Measurements from ENCODE around the gene COPG1. TPM values are rescaled to one million over a fixed set of nuclear protein-coding genes. Genes with fewer than 3 reads are reported as not detected.

COPG1 gene
- total and polyA plus RNA-seq, 2 of the 13 experiments (the other 11 are each of a cell fraction or from before 2014, with no cell fraction given): 98.6 to 166 TPM

DNA sequence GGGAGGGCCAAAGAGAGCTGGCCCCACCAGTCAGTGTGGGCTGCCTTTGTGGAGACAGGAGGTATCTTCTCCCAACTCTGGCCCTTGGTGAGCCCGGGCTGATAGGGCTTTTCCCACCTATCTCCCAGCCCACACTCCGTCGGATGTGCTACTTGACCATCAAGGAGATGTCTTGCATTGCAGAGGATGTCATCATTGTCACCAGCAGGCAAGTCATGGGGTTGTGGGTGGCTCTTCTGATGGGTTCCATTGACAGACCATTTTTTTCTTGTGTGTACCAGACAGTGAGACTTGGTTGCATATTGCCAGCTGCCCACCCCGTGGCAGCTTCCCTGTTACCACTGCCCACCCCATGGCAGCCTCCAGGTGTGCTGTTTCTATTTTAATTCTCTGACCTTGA is 3.3 kb downstream of the COPG1 start (continued):
- TF ChIP-seq SKI (IDR thresholded peaks at IDR 0.05; ENCODE audit: partially characterized antibody) (no peak), ZSCAN22 (CRISPR knock-in tag; IDR thresholded peaks at IDR 0.05) (no peak), RBM39 (IDR thresholded peaks at IDR 0.05; ENCODE audit: low read depth, low read length, poor library complexity, severe bottlenecking) (no peak), GZF1 (CRISPR knock-in tag; IDR thresholded peaks at IDR 0.05) (no peak), NR2F2 (IDR thresholded peaks at IDR 0.05; ENCODE audit: borderline replicate concordance, low read depth) (no peak), ZFP1 (CRISPR knock-in tag; IDR thresholded peaks at IDR 0.05) (no peak), ZNF207 (IDR thresholded peaks at IDR 0.05; ENCODE audit: borderline replicate concordance) (no peak)

DNA sequence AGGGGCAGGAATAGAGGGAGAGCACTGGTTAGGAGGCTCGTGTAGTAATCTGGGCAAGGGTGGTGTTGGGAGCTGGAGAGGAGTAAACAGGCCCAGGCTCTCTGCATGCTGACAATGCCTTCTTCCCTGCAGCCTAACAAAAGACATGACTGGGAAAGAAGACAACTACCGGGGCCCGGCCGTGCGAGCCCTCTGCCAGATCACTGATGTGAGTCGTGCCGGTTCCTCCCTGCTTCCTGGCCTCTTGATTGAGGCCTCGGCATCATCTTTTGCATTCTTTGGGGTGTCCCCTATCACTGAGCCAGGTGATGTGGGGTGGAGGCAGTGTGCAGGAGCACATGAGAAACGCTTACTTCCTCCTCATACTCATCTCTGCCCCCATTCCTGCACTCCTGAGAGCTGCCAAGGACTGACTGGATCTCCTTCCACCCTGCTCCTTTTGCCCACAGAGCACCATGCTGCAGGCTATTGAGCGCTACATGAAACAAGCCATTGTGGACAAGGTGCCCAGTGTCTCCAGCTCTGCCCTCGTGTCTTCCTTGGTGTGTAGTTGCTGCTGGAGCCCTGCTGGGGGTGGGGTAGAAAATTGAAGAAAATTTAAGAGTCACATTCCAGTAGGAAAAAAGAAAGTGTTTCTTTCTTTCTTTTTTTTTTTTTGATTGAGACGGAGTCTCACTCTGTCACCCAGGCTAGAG is 5.3 kb downstream of the COPG1 start:
- Histone ChIP-seq H2AFZ (ENCODE audit: low read length) (no peak overlapping the region), H3K4me2 (ENCODE audit: low read depth, low read length) (no peak overlapping the region), H4K20me1 (ENCODE audit: insufficient read depth, low read length) (peaks cover 3% of the 10 kb centered on the region; the same call in 1 of the 2 replicates), H3K27ac (ENCODE audit: extremely low read length, insufficient read depth, low read length) (no peak overlapping the region), H3K4me3 (replicated peaks in 1 of 3; ENCODE audit: insufficient read depth in 1 of 3, low read depth in 2 of 3, low read length in 3 of 3) (no peak overlapping the region), H3K9me3 (ENCODE audit: low read length) (no peaks in the 10 kb centered on the region), H3K36me3 (replicated peaks in 1 of 2; ENCODE audit: control insufficient read depth in 1 of 2, insufficient read depth in 2 of 2, low read length in 2 of 2) (peaks cover 44 to 71% of the 10 kb centered on the region in 2 experiments), H3K79me2 (ENCODE audit: insufficient read depth, low read length) (peaks cover 20% of the 10 kb centered on the region), H3K4me1 (ENCODE audit: insufficient read depth, low read length) (peaks cover 31% of the 10 kb centered on the region), H3K9ac (ENCODE audit: insufficient read depth, low read depth, low read length) (no peak overlapping the region), H3K27me3 (ENCODE audit: control insufficient read depth in 1 of 2, insufficient read depth in 2 of 2, low read length in 2 of 2) (no peaks in the 10 kb centered on the region; a peak in 1 of 5 replicates)
- BruUV-seq (replicated peaks): no TSS peak
- DNase-seq (ENCODE audit: low spot score) (no peak), ATAC-seq (no peak), FAIRE-seq (no peak)
- no peak for TF ChIP-seq PLRG1 (conservative IDR thresholded peaks at IDR 0.05)
- peak; percentile 47; the same call in 1 of the 2 replicates for TF ChIP-seq RBFOX2 (IDR thresholded peaks at IDR 0.05; ENCODE audit: low read depth, low read length)
- ChIA-PET POLR2A (interaction anchor here (0.9 kb wide), 1 partner anchor 24 kb away, joined by 3 read pairs; no protein-coding TSS in a partner anchor), CTCF (ENCODE audit: low intra/inter-chr PET ratio, low total read pairs) (no interaction called here)
- intact Hi-C loops (cut with micrococcal nuclease; ENCODE audit: unreplicated experiment) (no loop called here), in situ Hi-C loops (cut with HindIII; ENCODE audit: extremely low pct_ligation_motif_present, low pct_unique_long_range_greater_than_20kb) (no loop called here)
- 97% methylated on average over 12 of the region's 12 CpGs for WGBS (ENCODE audit: low lambda C conversion rate)
